ENCODE measurements around the gene ZFP1. TPM values are rescaled to one million over a fixed set of nuclear protein-coding genes. Genes with fewer than 3 reads are reported as not detected.
A peak's percentile ranks its signal among the peaks of the same experiment; 100 is the strongest.

The ZFP1 gene
- total RNA-seq, 1 experiment from 2014 or later, result 2.2 TPM

DNA sequence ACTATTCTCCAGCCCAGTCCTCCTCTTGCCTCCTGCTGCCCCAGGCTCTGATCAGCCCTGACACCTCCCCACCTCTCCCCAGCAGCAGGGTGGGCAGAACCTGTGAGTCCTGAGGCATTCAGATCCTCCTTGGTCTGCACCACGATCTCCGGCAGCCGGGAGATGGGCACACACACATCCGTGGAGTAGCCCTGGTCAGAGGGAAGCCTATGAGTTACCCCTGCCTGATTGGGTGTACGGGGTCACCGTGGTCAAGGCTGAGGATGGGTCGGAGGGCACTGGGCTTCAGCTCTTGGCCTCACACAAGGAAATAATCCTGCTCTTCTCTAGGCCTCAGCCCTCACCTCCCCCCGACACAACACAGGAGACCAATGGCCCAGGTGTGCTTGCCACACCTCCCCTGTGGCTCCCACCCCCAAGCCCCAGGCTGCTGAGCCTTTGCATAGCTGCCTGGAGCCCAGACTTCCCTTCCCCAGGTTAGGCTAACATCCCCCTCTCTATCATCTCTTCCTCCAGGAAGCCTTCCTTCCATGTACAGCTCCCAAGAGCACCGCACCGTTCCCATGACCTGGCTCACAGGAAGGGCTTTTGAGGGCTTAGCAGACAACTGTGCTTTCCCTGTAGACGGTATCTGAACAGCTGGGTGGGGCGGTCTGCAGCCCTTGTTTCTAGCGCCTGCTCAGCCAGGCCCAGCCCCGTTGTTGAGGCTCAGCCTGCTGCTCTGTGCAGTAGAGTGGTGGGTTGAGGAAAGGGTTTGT lies 35.4 kb upstream of the ZFP1 start:
- no peak for DNase-seq (ENCODE audit: low spot score)

DNA sequence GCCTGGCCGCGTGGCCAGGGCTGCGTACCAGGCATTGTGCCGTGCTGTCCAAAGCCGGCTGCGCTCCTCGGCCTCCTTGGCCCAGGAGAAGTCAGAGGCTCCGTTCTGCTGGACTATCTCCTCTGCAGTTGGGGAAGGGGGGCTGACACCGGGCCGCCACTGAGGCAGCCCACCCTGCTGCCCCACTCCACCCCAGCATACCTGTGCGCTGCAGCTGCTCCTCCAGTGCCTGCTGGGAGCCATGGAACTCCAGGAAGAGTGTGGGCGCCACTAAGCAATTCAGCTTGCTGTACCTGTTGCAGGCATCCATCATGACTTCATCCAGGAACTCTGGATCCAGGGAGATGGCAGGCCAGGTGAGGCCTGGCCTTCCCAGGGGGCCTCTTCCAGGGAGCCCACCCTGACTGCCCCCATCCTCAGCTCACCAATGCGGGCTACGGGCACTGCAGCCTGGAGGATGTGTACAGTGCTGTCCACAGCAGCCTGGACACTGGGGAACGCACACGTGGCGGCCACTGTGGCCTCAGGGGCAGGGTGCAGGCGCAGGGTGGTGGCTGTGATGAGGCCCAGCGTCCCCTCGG lies 34.7 kb upstream of the ZFP1 start:
- DNase-seq (ENCODE audit: low spot score), result no peak

DNA sequence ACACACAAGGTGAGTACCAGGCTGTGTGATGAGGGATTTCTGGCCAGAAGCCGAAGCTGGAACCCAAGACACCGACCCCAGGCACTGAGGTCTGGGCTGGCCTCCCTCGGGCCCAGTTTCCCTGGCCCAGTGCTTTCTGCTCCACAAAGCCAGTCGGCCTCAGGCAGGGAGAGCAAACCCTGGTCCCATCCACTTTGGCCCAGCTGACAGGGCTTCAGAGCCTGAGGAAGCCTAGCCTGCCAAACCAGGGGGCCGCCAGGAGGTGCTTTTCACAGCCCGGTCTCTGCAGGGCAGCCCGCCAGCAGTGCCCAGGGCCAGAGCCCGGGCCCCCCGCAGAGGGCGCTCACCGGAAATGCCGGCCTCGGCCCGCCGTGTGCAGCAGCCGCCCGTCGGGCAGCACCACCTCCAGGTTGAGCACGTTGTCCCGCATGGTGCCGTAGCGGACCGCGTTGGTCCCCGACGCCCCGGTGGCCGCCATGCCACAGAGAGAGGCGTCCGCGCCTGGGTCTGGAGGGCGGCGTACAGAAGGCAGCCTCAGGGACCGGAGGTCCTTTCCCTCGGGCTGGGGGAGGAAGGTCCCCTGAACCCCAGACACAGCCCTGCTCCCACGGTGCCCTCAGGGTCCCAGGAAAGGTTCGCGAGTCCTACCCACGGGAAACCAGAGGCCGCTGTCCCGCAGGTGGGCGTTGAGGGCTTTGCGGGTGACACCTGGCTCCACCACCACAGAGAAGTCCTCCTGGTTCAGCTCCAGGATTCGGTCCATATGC lies 34.0 kb upstream of the ZFP1 start:
- no peak for DNase-seq (ENCODE audit: low spot score)

DNA sequence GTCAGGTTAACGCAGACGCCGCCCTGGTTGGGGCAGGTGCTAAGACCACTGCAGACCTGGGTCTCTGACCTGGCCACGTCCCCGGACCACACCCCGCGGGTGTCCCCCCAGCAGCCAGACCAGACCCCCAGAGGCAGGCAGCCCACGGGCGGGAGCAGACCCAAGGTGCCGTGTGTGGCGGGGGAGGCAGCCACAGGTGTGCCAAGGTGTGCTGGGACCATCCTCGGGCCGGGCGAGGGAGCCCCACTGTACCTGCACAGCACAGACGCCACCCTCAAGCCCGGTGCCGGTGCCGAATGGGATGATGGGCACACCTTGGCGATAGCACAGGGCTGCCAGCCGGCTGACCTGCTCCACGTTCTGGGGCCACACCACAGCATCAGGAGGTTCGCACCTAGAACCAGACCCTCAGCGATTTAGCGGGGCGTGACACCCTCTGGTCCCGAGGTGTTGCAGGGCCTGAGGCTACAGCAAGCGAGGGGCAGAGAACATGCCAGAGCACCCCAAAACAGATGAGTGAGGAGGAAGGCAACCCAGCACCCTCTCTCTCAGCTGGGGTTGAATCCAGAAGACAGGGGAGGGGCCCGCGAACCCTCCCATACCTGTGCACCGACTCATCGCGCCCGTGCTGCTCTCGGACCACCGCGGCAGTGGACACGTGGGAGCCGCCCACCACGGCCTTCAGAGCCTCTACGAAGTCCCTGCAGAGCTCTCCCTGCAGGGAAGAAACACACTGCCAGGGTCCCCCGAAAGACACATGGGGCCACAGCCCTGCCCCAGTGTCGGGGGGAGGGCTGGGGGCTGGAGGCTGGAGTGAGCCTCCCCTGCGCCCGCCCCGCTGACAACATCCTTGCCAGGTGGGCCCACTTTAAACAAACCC lies 33.1 kb upstream of the ZFP1 start:
- DNase-seq (ENCODE audit: low spot score), result no peak

DNA sequence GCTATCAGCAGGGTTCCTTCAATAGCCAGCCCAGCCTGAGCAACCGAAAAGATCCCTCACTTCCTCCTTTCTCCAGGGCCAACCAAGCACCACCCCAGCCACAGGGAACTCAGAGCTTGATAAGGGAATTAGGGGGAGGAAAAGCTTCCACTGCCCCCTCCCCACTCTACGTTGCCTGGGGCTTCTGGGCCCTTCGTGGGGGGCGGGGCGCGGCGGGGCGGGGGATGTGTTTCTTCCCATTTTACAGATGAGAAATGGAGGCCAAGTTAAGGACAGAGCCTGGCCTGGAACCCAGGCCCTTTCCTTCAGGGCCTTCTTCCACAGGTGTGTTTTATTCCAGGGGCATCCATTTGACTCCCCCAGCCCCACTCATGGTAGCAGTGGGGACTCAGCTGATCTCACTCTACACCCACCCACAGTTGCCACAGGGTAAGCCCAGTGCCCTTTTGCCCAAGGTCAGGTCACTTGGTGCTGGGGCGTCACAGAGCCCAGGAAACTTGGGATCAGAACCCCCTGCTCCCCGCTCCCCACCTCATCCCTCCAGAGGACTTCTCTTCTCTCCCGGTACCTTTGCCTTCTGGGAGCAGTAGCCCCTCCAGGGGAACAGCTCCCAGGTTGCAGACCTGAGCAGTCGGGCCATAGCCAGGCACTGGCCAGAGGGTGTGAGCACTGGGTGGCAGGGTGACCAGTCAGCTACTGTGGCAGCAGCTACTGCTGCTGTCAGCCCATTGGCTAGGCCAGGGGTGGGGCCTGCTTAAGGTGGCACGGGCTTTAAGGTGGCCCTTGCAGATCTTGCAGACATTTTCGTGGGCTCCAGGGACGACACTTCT lies 32.0 kb upstream of the ZFP1 start, which contains the start of gene LDHD:
Gene LDHD, minus strand, starts transcription at position 700 of the 830 bp plus-strand sequence. Its CDS starts 60 bp downstream, at position 640.
- peak; percentile 60 for DNase-seq (ENCODE audit: low spot score)

DNA sequence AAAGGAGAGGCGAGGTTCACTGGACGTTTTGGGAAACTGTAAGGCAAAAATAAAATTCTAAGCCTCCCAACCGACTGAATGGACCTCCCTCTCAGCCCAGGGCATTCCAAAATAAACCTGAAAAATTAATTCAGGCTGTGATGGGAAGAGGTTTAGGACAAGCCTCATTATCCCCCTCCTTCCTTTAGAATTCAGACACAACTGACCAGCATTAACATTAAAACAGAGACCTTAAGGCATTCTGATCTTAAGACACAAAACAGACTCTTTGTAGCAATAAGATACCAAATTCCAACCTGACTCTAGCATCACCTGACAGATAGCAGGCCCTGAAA lies 31.4 kb upstream of the ZFP1 start:
- no peak for DNase-seq (ENCODE audit: low spot score)

DNA sequence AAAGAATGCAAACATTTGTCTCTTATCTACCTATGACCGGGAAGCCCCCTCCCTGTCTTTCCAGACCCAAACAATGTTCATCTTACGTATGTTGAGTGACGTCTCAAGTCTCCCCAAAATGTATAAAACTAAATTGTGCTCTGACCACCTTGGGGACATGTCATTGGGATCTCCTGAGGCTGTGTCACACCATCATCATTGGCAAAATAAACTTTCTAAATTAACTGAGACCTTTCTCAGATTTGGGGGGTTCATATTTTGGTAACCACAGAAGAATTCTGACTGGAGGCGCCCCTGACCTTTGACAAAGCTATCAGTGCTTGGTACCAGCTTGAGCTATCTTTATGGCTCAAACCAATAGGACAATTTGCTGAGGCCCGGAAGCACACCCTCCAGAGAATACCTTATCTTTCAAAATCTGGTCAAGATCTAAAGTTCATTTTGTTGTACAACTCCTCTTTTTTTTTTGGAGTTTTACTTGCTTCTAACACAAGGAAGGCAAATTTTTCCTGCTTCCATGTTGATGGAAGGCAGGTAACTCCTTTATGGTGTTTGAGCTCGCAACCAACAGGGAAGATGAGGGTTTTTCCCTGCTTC lies 29.3 kb upstream of the ZFP1 start:
- no peak for DNase-seq (ENCODE audit: low spot score)

DNA sequence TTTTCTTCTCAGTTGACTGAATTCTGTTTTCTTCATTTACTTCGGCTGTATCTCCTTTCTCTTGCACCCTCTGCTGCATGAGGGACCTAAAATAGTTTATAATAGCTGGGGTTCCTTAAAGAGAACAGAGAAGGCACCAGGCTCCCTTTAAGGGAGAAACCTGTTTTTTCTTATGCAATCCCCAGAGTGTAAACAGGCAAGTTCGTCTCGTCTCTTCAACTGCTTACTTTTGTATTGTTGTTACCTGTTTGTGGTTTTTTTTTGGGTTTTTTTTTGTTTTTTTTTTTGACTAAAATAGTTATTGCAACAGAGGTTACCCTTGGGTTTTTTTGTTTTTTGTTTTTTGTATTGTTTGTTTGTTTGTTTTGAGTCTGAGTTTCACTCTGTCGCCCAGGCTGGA lies 28.1 kb upstream of the ZFP1 start:
- DNase-seq (ENCODE audit: low spot score), result no peak

DNA sequence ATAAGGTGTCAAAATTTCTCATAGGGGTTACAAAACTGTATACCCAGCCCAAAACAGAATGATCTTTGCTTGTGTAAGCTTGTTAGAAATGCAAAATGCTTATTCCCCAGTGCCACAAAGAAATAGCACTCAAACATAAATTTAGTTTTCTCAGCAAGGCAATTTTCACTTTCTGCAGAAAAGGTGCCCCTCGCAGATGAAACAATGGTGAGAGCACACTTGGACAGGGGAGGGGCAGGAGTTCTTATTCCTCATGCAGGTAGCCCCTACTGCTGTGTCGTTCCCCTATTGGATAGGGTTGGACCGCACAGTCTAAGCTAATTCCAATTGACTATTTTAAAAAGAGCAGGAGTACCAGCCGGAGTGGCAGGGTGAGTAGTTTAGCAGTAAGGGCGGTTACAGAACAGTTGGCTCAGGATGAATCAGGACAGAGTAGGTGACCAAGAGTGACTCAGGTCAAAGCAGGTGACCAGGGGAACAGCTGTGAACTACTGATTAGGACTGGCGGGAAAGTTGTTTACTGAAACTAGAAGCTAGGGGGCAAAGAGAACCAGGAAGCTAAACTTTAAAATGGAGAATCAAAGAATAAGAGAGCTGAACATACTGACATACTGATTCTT lies 26.3 kb upstream of the ZFP1 start:
- DNase-seq (ENCODE audit: low spot score), result no peak

DNA sequence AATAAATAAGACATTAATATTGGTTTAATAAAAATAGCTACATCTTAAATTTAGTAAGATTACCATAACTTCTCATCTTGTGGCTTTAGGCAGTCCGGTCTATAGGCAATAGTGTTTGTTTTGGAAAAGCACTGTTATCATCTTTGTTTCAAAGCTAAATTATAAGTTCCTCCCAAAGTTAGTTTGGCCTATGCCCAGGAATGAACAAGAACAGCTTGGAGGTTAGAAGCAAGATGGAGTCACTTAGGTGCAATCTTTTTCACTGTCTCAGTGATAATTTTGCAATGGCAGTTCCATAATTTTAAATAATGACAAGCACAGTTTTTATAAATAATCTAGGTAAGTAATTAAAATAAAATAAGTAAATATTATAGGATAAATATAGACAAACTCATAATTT lies 25.7 kb upstream of the ZFP1 start:
- no peak for DNase-seq (ENCODE audit: low spot score)

DNA sequence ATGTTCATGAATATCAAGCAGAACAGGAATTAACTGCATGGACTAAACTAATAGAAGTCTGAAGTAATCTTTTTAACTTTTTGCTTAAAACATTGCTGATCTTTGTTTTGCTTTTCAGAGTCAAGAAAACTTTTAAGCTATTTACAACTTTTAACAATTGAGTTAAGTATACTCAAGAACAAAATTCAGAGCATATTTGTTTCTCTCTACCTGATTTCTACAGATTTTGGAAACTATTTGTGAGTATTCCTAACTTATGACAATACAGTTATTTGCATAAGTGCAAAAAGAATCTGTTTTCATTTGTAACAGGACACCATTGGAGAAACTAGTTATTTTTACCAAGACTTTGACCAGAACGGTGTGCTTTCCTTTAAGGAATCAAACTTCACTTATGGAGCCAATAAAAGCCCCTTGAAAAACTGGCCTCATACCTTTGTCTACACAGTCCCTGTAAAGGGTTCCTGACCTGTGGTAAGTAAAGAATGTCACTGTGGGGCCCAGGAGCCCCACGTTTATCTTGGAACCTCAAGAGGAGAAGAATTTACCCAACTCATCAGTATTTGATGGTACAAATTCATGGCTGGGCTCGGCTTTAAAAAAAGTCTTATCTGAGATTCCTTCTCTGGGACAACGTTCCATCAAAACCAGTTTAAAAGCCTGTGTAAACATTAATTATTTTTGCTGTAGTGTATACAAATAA lies 20.5 kb upstream of the ZFP1 start:
- DNase-seq (ENCODE audit: low spot score), result no peak

DNA sequence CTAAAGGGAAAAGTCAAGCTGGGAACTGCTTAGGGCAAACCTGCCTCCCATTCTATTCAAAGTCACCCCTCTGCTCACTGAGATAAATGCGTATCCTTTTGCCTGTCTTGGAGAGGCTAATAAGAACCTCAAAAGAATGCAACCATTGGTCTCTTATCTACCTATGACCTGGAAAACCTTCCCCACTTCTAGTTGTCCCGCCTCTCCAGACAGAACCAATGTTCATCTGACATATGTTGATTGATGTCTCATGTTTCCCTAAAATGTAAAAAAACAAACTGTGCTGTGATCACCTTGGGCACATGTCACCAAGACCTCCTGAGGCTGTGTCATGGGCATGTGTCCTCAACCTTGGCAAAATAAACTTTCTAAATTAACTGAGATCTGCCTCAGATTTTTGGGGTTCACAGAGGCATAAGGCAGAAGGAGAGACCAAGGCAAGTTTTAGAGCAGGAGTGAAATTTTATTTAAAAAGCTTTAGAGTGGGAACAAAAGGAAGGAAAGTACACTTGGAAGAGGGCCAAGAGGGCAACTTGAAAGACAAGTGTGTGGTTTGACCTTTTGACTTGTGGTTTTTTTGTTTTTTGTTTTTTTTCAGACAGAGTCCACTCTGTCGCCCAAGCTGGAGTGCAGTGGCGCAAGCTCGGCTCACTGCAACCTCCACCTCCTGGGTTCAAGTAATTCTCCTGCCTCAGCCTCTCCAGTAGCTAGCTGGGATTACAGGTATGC lies 18.7 kb upstream of the ZFP1 start:
- peak; percentile 25 for DNase-seq (ENCODE audit: low spot score)

DNA sequence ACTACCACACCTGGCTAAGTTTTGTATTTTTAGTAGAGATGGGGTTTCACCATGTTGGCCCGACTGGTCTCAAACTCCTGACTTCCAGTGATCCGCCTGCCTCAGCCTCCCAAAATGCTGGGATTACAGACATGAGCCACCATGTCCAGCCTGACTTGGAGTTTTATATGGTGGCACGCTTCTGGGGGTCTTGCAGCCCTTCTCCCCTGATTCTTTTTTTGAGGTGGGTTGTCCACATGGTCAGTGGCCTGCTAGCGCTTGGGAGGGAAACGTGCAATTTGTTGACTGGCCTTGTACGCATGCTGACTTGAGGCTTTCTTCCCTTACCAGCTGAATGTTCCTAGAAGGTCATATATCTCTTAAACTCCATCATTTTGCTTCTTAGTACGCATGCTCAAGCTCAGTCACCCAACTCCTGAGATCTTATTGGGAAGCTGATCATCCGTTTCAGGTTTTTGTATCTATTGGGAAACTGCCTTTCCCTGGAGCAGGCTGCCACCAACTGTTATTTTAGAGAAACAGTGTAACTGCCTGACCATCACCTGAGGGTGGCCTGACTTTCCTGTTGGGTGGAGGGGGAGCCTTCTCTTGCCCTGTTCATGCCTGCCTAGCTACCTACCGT lies 18.1 kb upstream of the ZFP1 start:
- peak; percentile 34 for DNase-seq (ENCODE audit: low spot score)

DNA sequence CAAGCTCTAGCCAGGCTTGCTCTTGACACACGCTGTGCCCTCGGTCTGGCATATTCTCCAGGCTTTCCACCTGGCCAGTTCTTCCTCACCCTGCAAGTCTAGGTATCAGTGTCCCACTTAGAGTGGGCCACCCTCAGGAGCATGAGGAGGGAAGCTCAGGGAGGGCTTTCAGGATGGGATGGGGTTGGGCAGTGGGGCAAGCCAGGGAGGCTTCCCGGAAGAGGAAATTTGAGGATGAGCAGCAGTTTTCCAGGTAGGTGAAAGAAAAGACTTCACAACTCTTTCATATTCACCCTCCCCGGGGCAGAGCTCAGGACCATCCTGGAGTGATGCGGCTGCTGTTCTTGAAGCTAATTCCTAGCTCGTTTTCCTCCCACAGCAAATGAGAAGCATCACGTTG lies 17.2 kb upstream of the ZFP1 start:
- DNase-seq (ENCODE audit: low spot score), result no peak

DNA sequence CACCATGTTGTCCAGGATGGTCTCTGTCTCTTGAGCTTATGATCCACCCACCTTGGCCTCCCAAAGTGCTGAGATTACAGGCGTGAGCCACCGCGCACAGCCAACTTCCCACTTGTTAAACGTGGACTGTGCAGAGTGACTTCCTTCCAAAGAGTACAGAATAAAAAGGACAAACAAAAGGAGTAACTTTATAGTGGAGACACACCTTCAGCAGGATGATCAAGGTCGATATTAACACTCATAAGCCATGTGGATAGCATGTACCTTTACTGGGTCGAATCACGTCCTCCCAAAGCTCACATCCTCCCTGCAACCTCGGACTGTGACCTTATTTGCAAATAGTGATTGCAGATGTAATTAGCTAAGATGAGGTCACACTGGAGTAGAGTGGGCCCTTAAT lies 10.1 kb upstream of the ZFP1 start:
- no peak for DNase-seq (ENCODE audit: low spot score)

DNA sequence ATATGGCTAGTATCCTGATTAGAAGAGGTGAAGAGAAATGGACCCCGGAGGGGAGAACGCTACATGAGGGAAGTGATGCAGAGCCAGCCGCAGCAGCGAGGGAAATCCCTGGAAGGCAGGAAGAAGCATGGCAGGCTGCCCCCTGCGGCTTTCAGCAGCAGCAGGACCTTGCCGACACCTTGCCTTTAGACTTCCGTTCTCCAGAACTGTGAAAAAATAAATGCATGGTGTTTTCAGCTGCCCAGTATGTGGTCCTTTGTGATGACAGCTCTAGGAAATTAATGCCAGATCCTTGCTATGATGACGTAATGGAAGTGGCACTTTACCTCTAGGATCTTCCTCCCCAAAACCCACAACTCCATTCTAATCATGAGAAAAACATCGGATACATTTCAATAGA lies 9.7 kb upstream of the ZFP1 start:
- no peak for DNase-seq (ENCODE audit: low spot score)

DNA sequence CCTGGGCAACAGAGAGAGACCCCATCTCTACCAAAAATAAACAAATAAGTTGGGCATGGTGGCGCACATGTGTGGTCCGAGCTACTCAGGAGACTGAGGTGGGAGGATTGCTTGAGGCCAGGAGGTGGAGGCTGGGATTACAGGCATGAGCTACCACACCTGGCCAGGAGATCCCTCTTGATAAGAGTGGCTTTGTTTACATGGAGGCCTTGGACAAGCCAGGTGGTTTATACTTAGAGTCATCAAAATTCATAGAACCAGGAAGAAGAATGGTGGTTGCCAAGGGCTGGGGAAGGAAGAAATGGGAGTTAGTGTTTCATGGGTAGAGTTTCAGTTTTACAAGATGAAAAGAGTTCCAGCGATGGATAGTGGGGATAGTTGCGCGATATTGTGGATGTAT lies 8.8 kb upstream of the ZFP1 start:
- peak; percentile 4 for DNase-seq (ENCODE audit: low spot score)

DNA sequence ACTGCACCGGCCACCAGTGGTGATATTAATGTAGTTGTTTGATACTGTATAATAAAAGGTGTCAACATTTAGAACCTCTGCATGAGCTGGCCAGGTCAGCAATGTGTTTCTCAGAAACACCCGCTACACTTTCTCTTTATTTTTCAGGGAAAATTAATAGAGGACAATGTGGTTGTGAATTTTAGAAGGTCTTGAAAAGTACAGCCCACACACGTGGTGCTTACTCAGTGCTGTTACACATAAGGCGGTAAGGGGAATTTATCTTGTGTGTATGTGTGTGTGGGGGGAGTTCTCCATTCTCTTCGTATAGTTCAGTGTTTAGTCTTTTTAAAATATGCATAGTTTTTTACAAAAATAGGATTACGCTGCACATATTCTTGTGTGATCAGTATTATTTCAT lies 4.4 kb upstream of the ZFP1 start:
- no peak for DNase-seq (ENCODE audit: low spot score)

All from HT-29 (cell line).